Calu3 (cell line): Measurements from ENCODE around the gene CMTM8. TPM values are rescaled to one million over a fixed set of nuclear protein-coding genes. Genes with fewer than 3 reads are reported as not detected.

ENCODE experiments used
- BruUV-seq: library from RNA; stranded (reverse); fragments of 400-500 nt; replicated peaks from 2 replicates; lab custom pipeline; 2021; lab: Mats Ljungman, UMichigan
- CTCF ChIA-PET: fragments of 300-600 bp; sonication (Branson Sonifier 250); formaldehyde crosslinking; loops from one replicate; lab custom pipeline; 2022; ENCODE audit warnings: antibody characterized with exemption; lab: Charles Lee
- DNase-seq: peaks from one replicate; pipeline ENCODE4 v3.0.0; 2022
- H3K27ac Mint-ChIP-seq: one replicate; pipeline ENCODE4 v1.8.0; 2022; ENCODE audit warnings: mixed read lengths; ENCODE audit not compliant: unreplicated experiment
- H3K27me3 Mint-ChIP-seq: one replicate; pipeline ENCODE4 v1.8.0; 2022; ENCODE audit warnings: mixed read lengths; ENCODE audit not compliant: unreplicated experiment
- H3K36me3 Mint-ChIP-seq: one replicate; pipeline ENCODE4 v1.8.0; 2022; ENCODE audit warnings: mild to moderate bottlenecking, moderate library complexity, mixed read lengths; ENCODE audit not compliant: insufficient read depth, unreplicated experiment
- H3K4me1 Mint-ChIP-seq: one replicate; pipeline ENCODE4 v1.8.0; 2022; ENCODE audit warnings: mild to moderate bottlenecking, low read depth, mixed read lengths; ENCODE audit not compliant: unreplicated experiment
- H3K4me3 Mint-ChIP-seq: one replicate; pipeline ENCODE4 v1.8.0; 2022; ENCODE audit warnings: mild to moderate bottlenecking, low read depth, moderate library complexity, mixed read lengths; ENCODE audit not compliant: unreplicated experiment
- H3K9me3 Mint-ChIP-seq: one replicate; pipeline ENCODE4 v1.8.0; 2022; ENCODE audit warnings: low read depth, mixed read lengths; ENCODE audit not compliant: unreplicated experiment
- intact Hi-C: fragments of 100-400 bp; cut with micrococcal nuclease; formaldehyde crosslinking; loops from one replicate; pipeline ENCODE4 v1.10.0; 2022; ENCODE audit not compliant: unreplicated experiment
- total RNA-seq: library from RNA; stranded (reverse); gene quantifications from 2 replicates; pipeline ENCODE4 v1.2.3, GENCODE V29; 2022
- TF ChIP-seq, protein P1 (sequence below): fragments of 200-600 bp; IDR thresholded peaks from one replicate; pipeline ENCODE4 v1.8.0; 2022; ENCODE audit warnings: antibody characterized with exemption; ENCODE audit not compliant: unreplicated experiment

Gene CMTM8
- total RNA-seq, 1 experiment from 2014 or later: 19.0 TPM

DNA sequence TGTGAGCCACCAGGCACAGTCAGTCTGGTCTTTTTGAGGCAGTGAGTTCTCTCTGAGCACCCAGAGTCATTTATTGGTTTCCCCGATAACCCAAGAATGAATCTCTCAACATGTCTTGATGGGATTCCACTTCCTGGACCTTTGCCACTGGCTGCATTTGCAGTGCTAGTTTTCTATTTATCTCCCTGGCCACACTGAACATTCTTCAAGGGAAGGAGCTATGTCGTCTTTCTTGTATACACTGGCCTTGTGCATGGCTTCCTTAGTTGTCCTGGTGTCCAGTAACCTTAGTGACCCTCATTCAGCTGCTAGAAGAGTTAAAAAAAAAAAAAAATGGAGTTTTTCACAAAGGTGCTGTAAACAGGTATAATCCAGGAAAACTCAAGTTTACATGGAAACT, 88.3 kb downstream of the CMTM8 start:
- H3K27ac Mint-ChIP-seq: no peak overlapping the region
- H3K4me3 Mint-ChIP-seq: no peak overlapping the region
- intact Hi-C loops: no loop called here

GRCh38 chr3:32334675-32335074, 96.2 kb downstream of the CMTM8 start:
- Mint-ChIP-seq H3K9me3 (no peaks in the 10 kb centered on the region), H3K4me1 (no peaks in the 10 kb centered on the region), H3K36me3 (no peaks in the 10 kb centered on the region), H3K4me3 (no peak overlapping the region), H3K27ac (no peak overlapping the region), H3K27me3 (no peaks in the 10 kb centered on the region)
- BruUV-seq: no TSS peak
- TF ChIP-seq, protein P1, sequence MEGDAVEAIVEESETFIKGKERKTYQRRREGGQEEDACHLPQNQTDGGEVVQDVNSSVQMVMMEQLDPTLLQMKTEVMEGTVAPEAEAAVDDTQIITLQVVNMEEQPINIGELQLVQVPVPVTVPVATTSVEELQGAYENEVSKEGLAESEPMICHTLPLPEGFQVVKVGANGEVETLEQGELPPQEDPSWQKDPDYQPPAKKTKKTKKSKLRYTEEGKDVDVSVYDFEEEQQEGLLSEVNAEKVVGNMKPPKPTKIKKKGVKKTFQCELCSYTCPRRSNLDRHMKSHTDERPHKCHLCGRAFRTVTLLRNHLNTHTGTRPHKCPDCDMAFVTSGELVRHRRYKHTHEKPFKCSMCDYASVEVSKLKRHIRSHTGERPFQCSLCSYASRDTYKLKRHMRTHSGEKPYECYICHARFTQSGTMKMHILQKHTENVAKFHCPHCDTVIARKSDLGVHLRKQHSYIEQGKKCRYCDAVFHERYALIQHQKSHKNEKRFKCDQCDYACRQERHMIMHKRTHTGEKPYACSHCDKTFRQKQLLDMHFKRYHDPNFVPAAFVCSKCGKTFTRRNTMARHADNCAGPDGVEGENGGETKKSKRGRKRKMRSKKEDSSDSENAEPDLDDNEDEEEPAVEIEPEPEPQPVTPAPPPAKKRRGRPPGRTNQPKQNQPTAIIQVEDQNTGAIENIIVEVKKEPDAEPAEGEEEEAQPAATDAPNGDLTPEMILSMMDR: no peak
- CTCF ChIA-PET: interaction anchor here (1.2 kb wide), 1 partner anchor 95 kb away, joined by 4 read pairs; no protein-coding TSS in a partner anchor
- no peak for DNase-seq
- intact Hi-C loops: no loop called here

More for the DNA sequence above, 88.3 kb downstream of the CMTM8 start:
- DNase-seq: no peak
- Mint-ChIP-seq H3K9me3 (no peaks in the 10 kb centered on the region), H3K36me3 (no peaks in the 10 kb centered on the region), H3K4me1 (no peaks in the 10 kb centered on the region), H3K27me3 (no peaks in the 10 kb centered on the region)
- TF ChIP-seq, protein P1: no peak
- no TSS peak for BruUV-seq
- CTCF ChIA-PET: no interaction called here

GRCh38 chr3:32335365-32336112, 97.1 kb downstream of the CMTM8 start:
- DNase-seq: no peak
- no peaks in the 10 kb centered on the region for H3K9me3 Mint-ChIP-seq
- no TSS peak for BruUV-seq
- no peak overlapping the region for H3K4me3 Mint-ChIP-seq
- H3K4me1 Mint-ChIP-seq: no peaks in the 10 kb centered on the region
- no peaks in the 10 kb centered on the region for H3K36me3 Mint-ChIP-seq
- intact Hi-C loops: no loop called here
- no peak overlapping the region for H3K27ac Mint-ChIP-seq
- CTCF ChIA-PET: no interaction called here
- TF ChIP-seq, protein P1: no peak
- H3K27me3 Mint-ChIP-seq: no peaks in the 10 kb centered on the region

DNA sequence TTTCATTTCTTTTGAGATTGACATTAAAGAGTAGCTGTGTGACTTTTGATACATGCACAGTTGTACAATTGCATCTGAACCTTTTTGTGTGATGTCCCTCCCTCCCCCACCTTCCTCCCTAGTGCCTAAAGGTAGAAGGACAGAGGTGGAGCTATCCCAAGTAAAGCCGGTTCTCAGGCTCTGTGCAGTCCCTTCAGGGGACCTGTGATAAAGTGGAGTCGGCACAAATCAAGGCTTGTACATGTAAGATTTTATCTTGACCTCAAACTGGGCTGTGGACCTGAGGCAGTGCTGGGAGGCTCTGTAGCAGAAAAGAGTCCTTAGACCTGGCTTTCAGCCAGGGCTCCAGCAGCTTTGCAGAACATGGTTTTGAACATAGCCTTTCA, 97.6 kb downstream of the CMTM8 start:
- BruUV-seq: no TSS peak
- intact Hi-C loops: no loop called here
- no peak for DNase-seq
- TF ChIP-seq, protein P1: no peak
- no peaks in the 10 kb centered on the region for H3K27me3 Mint-ChIP-seq
- no peaks in the 10 kb centered on the region for H3K36me3 Mint-ChIP-seq
- CTCF ChIA-PET: interaction anchor here (0.6 kb wide), 1 partner anchor 39 kb away, joined by 3 read pairs; no protein-coding TSS in a partner anchor
- H3K9me3 Mint-ChIP-seq: no peaks in the 10 kb centered on the region
- H3K4me3 Mint-ChIP-seq: no peak overlapping the region
- no peak overlapping the region for H3K27ac Mint-ChIP-seq
- H3K4me1 Mint-ChIP-seq: no peaks in the 10 kb centered on the region
